SH-SY5Y (cell line): ENCODE results near the gene CCDC92B.

Source experiments
- GATA2 ChIP-seq: IDR thresholded peaks from 2 replicates; pipeline ENCODE4 v1.6.1; 2011; ENCODE audit warnings: mild to moderate bottlenecking, low read depth, low read length
- GATA3 ChIP-seq: IDR thresholded peaks from 2 replicates; pipeline ENCODE4 v1.6.1; 2011; ENCODE audit warnings: low read depth, mild to moderate bottlenecking, low read length, moderate library complexity

The CCDC92B gene

GRCh38 chr17:2682176-2682938, 67.1 kb downstream of the CCDC92B start:
- TF ChIP-seq GATA3 (no peak), GATA2 (no peak)

- TF ChIP-seq GATA3 (no peak), GATA2 (no peak)
Observed at GRCh38 chr17:2681650-2682049, 67.8 kb downstream of the CCDC92B start.

GRCh38 chr17:2680961-2681360, 68.5 kb downstream of the CCDC92B start:
- TF ChIP-seq GATA3 (no peak), GATA2 (no peak)
